Testis (tissue), 3 donors: ENCODE measurements around the gene SSR4. TPM values are rescaled to one million over a fixed set of nuclear protein-coding genes. Genes with fewer than 3 reads are reported as not detected.
"Not testable (repeated sequence)": the region's sequence is repeated elsewhere in the genome, so short reads cannot be mapped to it uniquely, and the experiment has no call there.

Experiments
- DNase-seq: peaks from one replicate; pipeline ENCODE4 v3.0.0-alpha.2; 2019
- H3K27ac ChIP-seq, 2 donors: fragments of 200-600 bp; sonication (generic); one replicate each; pipeline ENCODE4 v1.5.1; 2019
- H3K27me3 ChIP-seq: fragments of 200-600 bp; sonication (generic); one replicate; pipeline ENCODE4 v1.5.1; 2019
- H3K36me3 ChIP-seq: fragments of 200-600 bp; sonication (generic); one replicate; pipeline ENCODE4 v1.5.1; 2017; ENCODE audit warnings: low read depth; ENCODE audit errors: missing control alignments
- H3K4me1 ChIP-seq: fragments of 200-600 bp; sonication (generic); one replicate; pipeline ENCODE4 v1.5.1; 2019
- H3K4me3 ChIP-seq, 2 donors: fragments of 200-600 bp; sonication (generic); one replicate each; pipeline ENCODE4 v1.5.1; 2017 to 2019
- H3K9me3 ChIP-seq: fragments of 200-600 bp; sonication (generic); one replicate; pipeline ENCODE4 v1.5.1; 2017
- POLR2A ChIP-seq: fragments of 450-650 bp; IDR thresholded peaks from one replicate; pipeline ENCODE4 v1.6.1; 2017; ENCODE audit warnings: antibody characterized with exemption, mild to moderate bottlenecking, moderate library complexity
- WGBS, 2 donors: methylation state at CpG; one replicate each; pipeline ENCODE4 v1.1.5; 2018; 5-methylcytosine and 5-hydroxymethylcytosine counted together
- intact Hi-C: fragments of 100-400 bp; cut with DNase I; formaldehyde crosslinking; loops from one replicate; pipeline ENCODE4 v1.15.1; 2023; ENCODE audit warnings: low total_unique reads
- polyA plus RNA-seq: library from polyadenylated mRNA; stranded (reverse); fragments of 350-450 nt; fragmentation: Illumina TruSeq; extraction: RNeasy Lipid Tissue Mini Kit (QIAGEN cat#74804); gene quantifications from one replicate; pipeline ENCODE4 v1.2.3, GENCODE V29; 2014; ENCODE audit warnings: low read depth, low replicate concordance; ENCODE audit not compliant: insufficient read depth
- total RNA-seq, 2 donors: library from RNA; depleted of rRNA; stranded (reverse); fragments of >200 nt; gene quantifications; one replicate each; pipeline ENCODE4 v1.2.3, GENCODE V29; 2016
- TF ChIP-seq, protein P1 (sequence below), 3 experiments: fragments of 450-650 bp in 2 of 3; fragments of 200-600 bp in 1 of 3; sonication (generic) in 1 of 3; IDR thresholded peaks; one replicate each; pipeline ENCODE4 v1.5.1; 2016 to 2019; ENCODE audit warnings: antibody characterized with exemption in 3 of 3, mild to moderate bottlenecking in 2 of 3, moderate library complexity in 1 of 3

SSR4 gene
- total and polyA plus RNA-seq, 3 donors from 2014 or later = 246 to 294 (median 275) TPM

GRCh38 chrX:153812220-153812619 is 17.8 kb downstream of the SSR4 start:
- TF ChIP-seq, protein P1, sequence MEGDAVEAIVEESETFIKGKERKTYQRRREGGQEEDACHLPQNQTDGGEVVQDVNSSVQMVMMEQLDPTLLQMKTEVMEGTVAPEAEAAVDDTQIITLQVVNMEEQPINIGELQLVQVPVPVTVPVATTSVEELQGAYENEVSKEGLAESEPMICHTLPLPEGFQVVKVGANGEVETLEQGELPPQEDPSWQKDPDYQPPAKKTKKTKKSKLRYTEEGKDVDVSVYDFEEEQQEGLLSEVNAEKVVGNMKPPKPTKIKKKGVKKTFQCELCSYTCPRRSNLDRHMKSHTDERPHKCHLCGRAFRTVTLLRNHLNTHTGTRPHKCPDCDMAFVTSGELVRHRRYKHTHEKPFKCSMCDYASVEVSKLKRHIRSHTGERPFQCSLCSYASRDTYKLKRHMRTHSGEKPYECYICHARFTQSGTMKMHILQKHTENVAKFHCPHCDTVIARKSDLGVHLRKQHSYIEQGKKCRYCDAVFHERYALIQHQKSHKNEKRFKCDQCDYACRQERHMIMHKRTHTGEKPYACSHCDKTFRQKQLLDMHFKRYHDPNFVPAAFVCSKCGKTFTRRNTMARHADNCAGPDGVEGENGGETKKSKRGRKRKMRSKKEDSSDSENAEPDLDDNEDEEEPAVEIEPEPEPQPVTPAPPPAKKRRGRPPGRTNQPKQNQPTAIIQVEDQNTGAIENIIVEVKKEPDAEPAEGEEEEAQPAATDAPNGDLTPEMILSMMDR (IDR thresholded peaks at IDR 0.05) = no peak
- no peak for TF ChIP-seq POLR2A
- no peak overlapping the region for H3K27ac ChIP-seq
- no peaks in the 10 kb centered on the region for H3K27me3 ChIP-seq
- no peaks in the 10 kb centered on the region for H3K9me3 ChIP-seq
- no peaks in the 10 kb centered on the region for H3K36me3 ChIP-seq
- intact Hi-C loops = no loop called here
- no peaks in the 10 kb centered on the region for H3K4me1 ChIP-seq
- WGBS, 2 donors = 49 to 74% methylated on average over 4 to 13 of the region's 14 CpGs
- H3K4me3 ChIP-seq = no peak overlapping the region
- DNase-seq = no peak

DNA sequence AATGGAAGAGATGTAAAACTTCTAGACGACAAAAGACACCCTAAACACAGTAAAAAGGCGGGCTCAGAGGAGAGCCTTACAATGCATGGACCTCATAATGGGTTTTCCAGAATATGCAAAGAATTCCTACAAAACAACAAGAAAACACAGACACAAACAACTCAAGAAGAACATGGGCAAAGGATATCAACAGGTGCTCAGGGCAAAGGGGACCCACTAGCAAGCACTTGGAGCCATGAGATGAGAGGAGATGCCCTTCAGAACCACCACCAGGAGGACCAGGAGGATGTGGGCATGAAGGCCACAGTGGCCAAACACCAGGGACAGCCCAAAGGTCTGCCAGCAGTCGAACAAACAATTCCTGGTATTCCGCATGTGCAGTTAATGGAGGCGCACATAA is 18.7 kb downstream of the SSR4 start:
- TF ChIP-seq, protein P1 (IDR thresholded peaks at IDR 0.05) = no peak
- H3K27ac ChIP-seq = no peak overlapping the region
- no peaks in the 10 kb centered on the region for H3K9me3 ChIP-seq
- intact Hi-C loops = no loop called here
- no peaks in the 10 kb centered on the region for H3K36me3 ChIP-seq
- no peak for DNase-seq
- H3K27me3 ChIP-seq = no peaks in the 10 kb centered on the region
- H3K4me3 ChIP-seq = no peak overlapping the region
- no peaks in the 10 kb centered on the region for H3K4me1 ChIP-seq
- 92 to 99% methylated on average over 4 to 5 of the region's 5 CpGs for WGBS, 2 donors

DNA sequence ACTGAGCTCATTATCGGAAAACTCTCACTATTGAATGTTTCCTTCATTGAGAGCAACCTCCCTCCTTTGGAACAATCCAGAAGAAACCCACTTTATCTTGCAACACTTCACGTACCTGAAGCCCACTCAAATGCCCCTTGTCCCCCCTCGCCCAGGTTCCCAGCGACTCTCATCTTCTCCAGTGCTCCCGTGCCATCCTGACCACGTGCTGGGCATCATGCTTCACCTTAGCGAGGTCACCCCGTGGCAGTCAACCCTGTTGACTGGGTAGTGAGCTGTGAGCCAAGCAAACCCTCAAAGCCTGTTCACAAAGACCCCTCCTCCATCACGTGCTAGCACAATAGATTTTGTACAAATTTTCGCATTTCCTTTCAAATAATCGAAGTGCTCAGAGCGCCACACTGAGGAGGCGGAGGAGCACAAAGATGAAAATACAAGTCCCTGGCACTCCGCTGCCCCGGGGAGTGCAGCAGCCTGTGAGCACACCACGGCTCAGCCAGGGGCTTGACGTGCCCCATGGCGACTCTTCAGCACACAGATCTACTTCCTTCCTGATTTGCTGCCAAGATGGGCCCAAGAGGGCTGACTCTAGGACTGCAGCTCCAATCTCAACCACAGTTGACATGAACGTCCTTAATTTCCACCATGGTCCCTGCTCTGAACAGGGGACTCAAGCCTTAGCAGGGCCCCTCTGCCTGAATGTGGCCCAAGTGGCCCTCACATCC is 20.3 kb downstream of the SSR4 start:
- H3K4me1 ChIP-seq = no peaks in the 10 kb centered on the region
- no peak for DNase-seq
- no peak for TF ChIP-seq POLR2A
- TF ChIP-seq, protein P1 (IDR thresholded peaks at IDR 0.05) = no peak
- H3K36me3 ChIP-seq = no peaks in the 10 kb centered on the region
- H3K27me3 ChIP-seq = no peaks in the 10 kb centered on the region
- WGBS, 2 donors = 84 to 86% methylated on average over 17 to 19 of the region's 19 CpGs
- intact Hi-C loops = no loop called here
- no peak overlapping the region for H3K4me3 ChIP-seq
- no peaks in the 10 kb centered on the region for H3K9me3 ChIP-seq
- H3K27ac ChIP-seq = no peak overlapping the region

DNA sequence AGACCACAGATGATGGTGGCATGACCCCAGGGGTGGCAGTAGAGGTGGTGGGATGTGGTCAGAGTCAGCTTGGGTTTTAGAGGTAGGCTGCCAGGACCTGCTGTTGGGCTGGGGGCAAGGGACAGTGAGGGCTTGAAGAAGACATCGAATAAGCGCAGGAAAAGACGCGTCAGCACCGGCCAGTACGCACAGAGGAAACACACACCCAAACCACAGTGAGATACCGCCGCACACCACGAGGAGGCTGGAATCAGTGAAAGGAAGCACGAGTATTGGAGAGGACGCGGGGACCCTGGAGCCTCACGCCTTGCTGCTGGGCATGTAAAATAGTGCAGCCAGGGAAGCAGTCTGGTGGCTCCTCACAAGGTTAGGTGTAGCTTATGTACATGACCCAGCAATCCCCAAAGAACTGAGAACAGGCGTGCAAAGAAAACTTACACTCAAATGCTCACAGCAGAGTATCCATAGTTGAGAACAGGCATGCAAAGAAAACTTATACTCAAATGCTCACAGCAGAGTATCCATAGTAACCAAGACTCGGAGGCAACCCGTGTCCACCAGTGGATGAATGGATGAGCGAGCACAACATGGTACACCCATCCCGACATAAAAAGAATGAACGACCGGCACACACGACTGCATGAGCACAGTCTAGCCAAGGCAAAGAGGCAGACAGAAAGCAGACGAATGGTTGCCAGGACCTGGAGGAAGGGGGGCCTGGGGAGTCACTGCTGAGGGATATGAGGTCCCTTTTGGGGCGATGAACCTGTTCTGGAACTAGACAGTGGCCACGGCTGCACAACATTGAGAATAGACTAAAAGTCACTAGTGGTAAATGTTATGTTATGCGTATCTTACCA is 22.6 kb downstream of the SSR4 start:
- H3K4me1 ChIP-seq = no peaks in the 10 kb centered on the region
- no peaks in the 10 kb centered on the region for H3K36me3 ChIP-seq
- intact Hi-C loops = no loop called here
- H3K9me3 ChIP-seq = no peaks in the 10 kb centered on the region
- WGBS, 2 donors = 70 to 82% methylated on average over 2 to 25 of the region's 25 CpGs
- no peak overlapping the region for H3K4me3 ChIP-seq
- TF ChIP-seq, protein P1 (IDR thresholded peaks at IDR 0.05) = no peak
- TF ChIP-seq POLR2A = no peak
- H3K27me3 ChIP-seq = no peaks in the 10 kb centered on the region
- DNase-seq = no peak
- H3K27ac ChIP-seq = no peak overlapping the region

GRCh38 chrX:153818064-153818463 is 23.6 kb downstream of the SSR4 start:
- H3K4me3 ChIP-seq, H3K36me3 ChIP-seq, DNase-seq, H3K27me3 ChIP-seq, H3K9me3 ChIP-seq, intact Hi-C loops, H3K27ac ChIP-seq, H3K4me1 ChIP-seq: not testable (repeated sequence)
- WGBS, 2 donors = 75 to 84% methylated on average over 9 of the region's 9 CpGs
